Measurements from ENCODE around the gene MYH6. TPM values are rescaled to one million over a fixed set of nuclear protein-coding genes. Genes with fewer than 3 reads are reported as not detected.

Gene MYH6
- total RNA-seq, 1 donor from 2014 or later: 3.4 TPM

- DNase-seq: no peak
- Histone ChIP-seq H3K9me3 (no peaks in the 10 kb centered on the region), H3K27me3 (no peaks in the 10 kb centered on the region), H3K4me3 (no peak overlapping the region), H3K36me3 (no peaks in the 10 kb centered on the region), H3K27ac (no peak overlapping the region), H3K4me1 (no peaks in the 10 kb centered on the region)
- intact Hi-C loops (cut with DNase I): no loop called here
- TF ChIP-seq CTCF (IDR thresholded peaks at IDR 0.05): no peak
- no peak for ATAC-seq
These were observed 29.3 kb upstream of the MYH6 start for GRCh38 chr14:23437133-23438100.

- Histone ChIP-seq H3K27ac (no peak overlapping the region), H3K4me1 (no peaks in the 10 kb centered on the region), H3K36me3 (no peaks in the 10 kb centered on the region), H3K27me3 (no peaks in the 10 kb centered on the region), H3K9me3 (no peaks in the 10 kb centered on the region), H3K4me3 (no peak overlapping the region)
- ATAC-seq (no peak), DNase-seq (no peak)
- intact Hi-C loops (cut with DNase I): no loop called here
- no peak for TF ChIP-seq CTCF (IDR thresholded peaks at IDR 0.05)
These were observed 28.5 kb upstream of the MYH6 start for GRCh38 chr14:23436327-23437132.

- H3K27ac ChIP-seq: no peak within 1 kb of the TSS
- H3K4me1 ChIP-seq: no peaks in the 10 kb centered on the region
- DNase-seq (no peak), ATAC-seq (no peak)
- no peaks in the 10 kb centered on the region for H3K9me3 ChIP-seq
- no peak for TF ChIP-seq CTCF (IDR thresholded peaks at IDR 0.05)
- no peaks in the 10 kb centered on the region for H3K36me3 ChIP-seq
- no peak within 1 kb of the TSS for H3K4me3 ChIP-seq
- intact Hi-C loops (cut with DNase I): no loop called here
- H3K27me3 ChIP-seq: no peaks in the 10 kb centered on the region
These were observed 27.7 kb upstream of the MYH6 start, which contains the start of gene MYH7 for GRCh38 chr14:23435543-23436326. Gene MYH7, minus strand, starts transcription at chr14:23435660. Its CDS starts 1,928 bp downstream, at chr14:23433732.

GRCh38 chr14:23434488-23435222 lies 26.6 kb upstream of the MYH6 start:
- H3K4me3 ChIP-seq: no peak overlapping the region
- no peaks in the 10 kb centered on the region for H3K4me1 ChIP-seq
- H3K36me3 ChIP-seq: no peaks in the 10 kb centered on the region
- no peak for TF ChIP-seq CTCF (IDR thresholded peaks at IDR 0.05)
- no peaks in the 10 kb centered on the region for H3K27me3 ChIP-seq
- H3K9me3 ChIP-seq: no peaks in the 10 kb centered on the region
- DNase-seq (no peak), ATAC-seq (no peak)
- intact Hi-C loops (cut with DNase I): no loop called here
- no peak overlapping the region for H3K27ac ChIP-seq

GRCh38 chr14:23433457-23433856 lies 25.4 kb upstream of the MYH6 start:
- H3K4me1 ChIP-seq: no peaks in the 10 kb centered on the region
- H3K27me3 ChIP-seq: no peaks in the 10 kb centered on the region
- no peak overlapping the region for H3K27ac ChIP-seq
- ATAC-seq: peak; percentile 7
- no peak for DNase-seq
- intact Hi-C loops (cut with DNase I): no loop called here
- H3K4me3 ChIP-seq: no peak overlapping the region
- H3K9me3 ChIP-seq: no peaks in the 10 kb centered on the region
- H3K36me3 ChIP-seq: no peaks in the 10 kb centered on the region
- TF ChIP-seq CTCF (IDR thresholded peaks at IDR 0.05): no peak
